K562 (cell line): ENCODE data around the gene PDE4D. TPM values are rescaled to one million over a fixed set of nuclear protein-coding genes. Genes with fewer than 3 reads are reported as not detected.

Experiments used
- ATAC-seq: fragments of 200-7000 bp; cut with Tn5 transposase; 3 replicates; pipeline ENCODE4 v1.9.1; 2020; ENCODE audit warnings: moderate library complexity
- BruUV-seq: library from RNA; stranded (reverse); fragments of 400-500 nt; replicated peaks from 2 replicates; lab custom pipeline; 2021; lab: Mats Ljungman, UMichigan
- CTCF ChIA-PET: fragments of 300-600 bp; formaldehyde crosslinking; extraction: SDS; loops from one replicate; lab custom pipeline; 2021; ENCODE audit warnings: low intra/inter-chr PET ratio; lab: Yijun Ruan, JAX
- POLR2A ChIA-PET: fragments of 300-600, 350-650 bp; sonication (Branson Sonifier 250); formaldehyde crosslinking; extraction: SDS; loops from one replicate; lab custom pipeline; 2021; ENCODE audit warnings: antibody characterized with exemption, inconsistent platforms; lab: Yijun Ruan, JAX
- DNase-seq, 4 experiments: peaks; one replicate each; pipeline versions ENCODE4 v3.0.0 to v3.0.0-alpha.2; 2011 to 2018; ENCODE audit warnings: low spot score in 3 of 4, mixed read lengths in 3 of 4; ENCODE audit errors: extremely low read depth in 1 of 4
- FAIRE-seq: peaks from 2 replicates; lab custom pipeline; 2011; peaks lifted over from hg19 to GRCh38; lab: Jason Lieb, UNC
- H2AFZ ChIP-seq: 2 replicates; pipeline ENCODE4 v1.6.0; 2011; ENCODE audit warnings: low read depth, low read length, control low read depth, inconsistent platforms
- H3K27ac ChIP-seq: fragments of 200-600 bp; 3 replicates; pipeline ENCODE4 v1.8.0; 2011; ENCODE audit warnings: low read depth, mild to moderate bottlenecking, control low read depth, inconsistent platforms, low read length, moderate library complexity, mixed read lengths; ENCODE audit errors: extremely low read depth
- H3K27me3 ChIP-seq, 2 experiments: fragments of 300-600 bp in 1 of 2; 2 replicates in 1 of 2; 3 replicates in 1 of 2; pipeline versions ENCODE4 v1.6.0 to v1.8.0; 2011; ENCODE audit warnings: inconsistent platforms in 2 of 2, low read length in 2 of 2, mild to moderate bottlenecking in 1 of 2, mixed read lengths in 1 of 2, moderate library complexity in 1 of 2; ENCODE audit not compliant: control insufficient read depth in 2 of 2, insufficient read depth in 2 of 2
- H3K36me3 ChIP-seq: fragments of 300-600 bp; 3 replicates; pipeline ENCODE4 v1.8.0; 2011; ENCODE audit warnings: mild to moderate bottlenecking, low read length, inconsistent platforms; ENCODE audit not compliant: control insufficient read depth, insufficient read depth
- H3K4me1 ChIP-seq, 2 experiments: fragments of 200-600 bp in 1 of 2; replicated peaks in 1 of 2; 2 replicates in 1 of 2; 3 replicates in 1 of 2; pipeline versions ENCODE4 v1.5.1 to v1.8.0; 2011; ENCODE audit warnings: inconsistent platforms in 2 of 2, low read length in 2 of 2, mild to moderate bottlenecking in 1 of 2, mixed read lengths in 1 of 2, moderate library complexity in 1 of 2; ENCODE audit not compliant: control insufficient read depth in 2 of 2, insufficient read depth in 2 of 2
- H3K4me2 ChIP-seq: 2 replicates; pipeline ENCODE4 v1.6.1; 2011; ENCODE audit warnings: low read length, control low read depth, inconsistent platforms, mixed read lengths; ENCODE audit not compliant: insufficient read depth
- H3K4me3 ChIP-seq: fragments of 200-600 bp; sonication (generic), shearing (Covaris generic); 2 replicates; pipeline ENCODE4 v1.5.1; 2016; ENCODE audit warnings: control low read depth, inconsistent platforms
- H3K79me2 ChIP-seq: fragments of 200-600 bp; 3 replicates; pipeline ENCODE4 v1.8.0; 2011; ENCODE audit warnings: low read length, inconsistent platforms; ENCODE audit not compliant: control insufficient read depth, insufficient read depth
- H3K9ac ChIP-seq, 2 experiments: 2 replicates each; pipeline versions ENCODE4 v1.6.0 to v1.6.1; 2011; ENCODE audit warnings: low read depth in 2 of 2, low read length in 2 of 2, control low read depth in 1 of 2, inconsistent platforms in 1 of 2, mild to moderate bottlenecking in 1 of 2, mixed read lengths in 1 of 2; ENCODE audit not compliant: insufficient read depth in 1 of 2
- H3K9me1 ChIP-seq: one replicate; pipeline ENCODE4 v1.6.0; 2011; ENCODE audit warnings: inconsistent platforms, mild to moderate bottlenecking, low read length, moderate library complexity; ENCODE audit not compliant: control insufficient read depth, insufficient read depth
- H3K9me3 ChIP-seq: replicated peaks from 2 replicates; pipeline ENCODE4 v1.5.1; 2011; ENCODE audit warnings: low read depth, low read length, inconsistent platforms; ENCODE audit not compliant: control insufficient read depth, insufficient read depth
- H4K20me1 ChIP-seq: replicated peaks from 2 replicates; pipeline ENCODE4 v1.6.1; 2011; ENCODE audit warnings: low read length, inconsistent platforms, mixed read lengths; ENCODE audit not compliant: control insufficient read depth, insufficient read depth
- E2F8 ChIP-seq: fragments of 450-650 bp; IDR thresholded peaks from 2 replicates; pipeline ENCODE4 v1.7.1; 2018; ENCODE audit warnings: mild to moderate bottlenecking, low read depth; ENCODE audit not compliant: partially characterized antibody
- GTF2E2 ChIP-seq: fragments of 200-800 bp; sonication (Bioruptor generic); IDR thresholded peaks from 2 replicates; pipeline ENCODE4 v1.6.1; 2016; ENCODE audit warnings: missing genetic modification characterization, missing compliant biosample characterization
- NFIC ChIP-seq: fragments of 450-650 bp; IDR thresholded peaks from 2 replicates; pipeline ENCODE4 v1.6.1; 2017; ENCODE audit warnings: mild to moderate bottlenecking, inconsistent platforms
- ZBTB43 ChIP-seq: sonication (generic); formaldehyde crosslinking; IDR thresholded peaks from 2 replicates; pipeline ENCODE4 v1.8.0; 2023; ENCODE audit warnings: mild to moderate bottlenecking, missing genetic modification reagents
- ZNF184 ChIP-seq: sonication (generic); formaldehyde crosslinking; IDR thresholded peaks from 2 replicates; pipeline ENCODE4 v1.5.0; 2020; ENCODE audit warnings: missing genetic modification reagents
- WGBS: fragments of 100-300 bp; shearing (Covaris generic); methylation state at CpG from one replicate; pipeline ENCODE4 v1.1.6; 2016; ENCODE audit warnings: low coverage, mixed read lengths; ENCODE audit not compliant: insufficient coverage; ENCODE audit errors: missing lambda C conversion rate; 5-methylcytosine and 5-hydroxymethylcytosine counted together
- in situ Hi-C: fragments of 300-500 bp; cut with MboI; formaldehyde crosslinking; loops from 4 replicates; pipeline ENCODE4 v1.15.0; 2018; ENCODE audit warnings: inconsistent platforms, mixed read lengths
- intact Hi-C: fragments of 100-400 bp; cut with micrococcal nuclease; formaldehyde crosslinking; loops from 2 replicates; pipeline ENCODE4 v1.14.2; 2022
- polyA plus RNA-seq, 8 experiments: library from polyadenylated mRNA; depleted of rRNA in 4 of 8; stranded (reverse) in 5 of 8; unstranded in 3 of 8; fragments of >200 nt; fragmentation: Nextera tagmentation in 2 of 8; fragmentation: Illumina TruSeq in 1 of 8; extraction: Ambion mirVana in 2 of 8; extraction: Trizol in 1 of 8; gene quantifications; 2 replicates each; pipeline versions ENCODE4 v1.2.1 to v1.2.3, GENCODE V29; 2011 to 2014; ENCODE audit warnings: inconsistent platforms in 1 of 8, missing spikeins in 1 of 8
- total RNA-seq, 7 experiments: library from RNA; depleted of rRNA in 6 of 7; stranded (reverse); fragments of >200 nt in 6 of 7; fragmentation: Illumina TruSeq in 2 of 7; extraction: Trizol in 2 of 7; gene quantifications; 2 replicates each; pipeline versions ENCODE4 v1.2.1 to v1.2.3, GENCODE V29; 2011 to 2021; ENCODE audit warnings: low replicate concordance in 1 of 7

The PDE4D gene
- total and polyA plus RNA-seq, 9 of the 15 experiments (the other 6 are each of a cell fraction or from before 2014, with no cell fraction given) = 0.04 to 0.46 (median 0.13) TPM

GRCh38 chr5:59558501-59558900 is 335.0 kb downstream of the PDE4D start:
- Histone ChIP-seq H3K36me3 (no peaks in the 10 kb centered on the region), H3K27ac (no peak overlapping the region), H3K9ac (no peak overlapping the region), H3K9me1 (no peaks in the 10 kb centered on the region), H3K4me1 (no peaks in the 10 kb centered on the region), H3K4me2 (no peak overlapping the region), H3K4me3 (no peak overlapping the region), H3K79me2 (no peaks in the 10 kb centered on the region), H2AFZ (no peak overlapping the region), H3K27me3 (no peaks in the 10 kb centered on the region)
- no peak for DNase-seq
- WGBS = 0% methylated on average over 1 of the region's 1 CpG
- FAIRE-seq = no peak
- ChIA-PET CTCF (no interaction called here), POLR2A (no interaction called here)
- no TSS peak for BruUV-seq
- intact Hi-C loops (no loop called here), in situ Hi-C loops (no loop called here)
- no peak for ATAC-seq
- TF ChIP-seq GTF2E2 (tag) (no peak), ZNF184 (CRISPR knock-in tag) (no peak), ZBTB43 (CRISPR knock-in tag) (no peak), NFIC (no peak), E2F8 (no peak)
- TF ChIP-seq, all 486 proteins: peak for 0
- H4K20me1 ChIP-seq = no peaks in the 10 kb centered on the region
- no peaks in the 10 kb centered on the region for H3K9me3 ChIP-seq
